HepG2 (cell line): Measurements from ENCODE around the gene PFKP. TPM values are rescaled to one million over a fixed set of nuclear protein-coding genes. Genes with fewer than 3 reads are reported as not detected.

ENCODE experiments used
- ATAC-seq: fragments of 200-7000 bp; cut with Tn5 transposase; 3 replicates; pipeline ENCODE4 v1.9.1; 2020; ENCODE audit warnings: mild to moderate bottlenecking, moderate library complexity
- BruUV-seq: library from RNA; stranded (reverse); fragments of 400-500 nt; replicated peaks from 2 replicates; lab custom pipeline; 2021; lab: Mats Ljungman, UMichigan
- CTCF ChIA-PET: fragments of 300-600 bp; formaldehyde crosslinking; extraction: SDS; loops from one replicate; lab custom pipeline; 2021; ENCODE audit warnings: low total read pairs, inconsistent platforms, low intra/inter-chr PET ratio; lab: Yijun Ruan, JAX
- POLR2A ChIA-PET: fragments of 350-600 bp; sonication (Branson Sonifier 250); formaldehyde crosslinking; loops from one replicate; lab custom pipeline; 2020; ENCODE audit warnings: antibody characterized with exemption, inconsistent platforms; lab: Yijun Ruan, JAX
- DNase-seq: peaks from one replicate; pipeline ENCODE4 v3.0.0-alpha.2; 2015; ENCODE audit warnings: low spot score
- FAIRE-seq: peaks from 3 replicates; lab custom pipeline; 2011; peaks lifted over from hg19 to GRCh38; lab: Jason Lieb, UNC
- H2AFZ ChIP-seq: one replicate; pipeline ENCODE4 v1.6.1; 2011; ENCODE audit warnings: low read length, inconsistent platforms
- H3K27ac ChIP-seq: fragments of 300-600 bp; 3 replicates; pipeline ENCODE4 v1.8.0; 2011; ENCODE audit warnings: mixed run types, mild to moderate bottlenecking, mixed read lengths, low read length, inconsistent platforms; ENCODE audit not compliant: insufficient read depth; ENCODE audit errors: extremely low read length
- H3K27me3 ChIP-seq, 2 experiments: fragments of 200-600 bp in 1 of 2; 2 replicates in 1 of 2; 3 replicates in 1 of 2; pipeline versions ENCODE4 v1.6.0 to v1.8.0; 2011; ENCODE audit warnings: low read length in 2 of 2, mild to moderate bottlenecking in 2 of 2, moderate library complexity in 2 of 2, inconsistent platforms in 1 of 2; ENCODE audit not compliant: insufficient read depth in 2 of 2, control insufficient read depth in 1 of 2
- H3K36me3 ChIP-seq, 2 experiments: fragments of 200-600 bp in 1 of 2; replicated peaks in 1 of 2; 2 replicates in 1 of 2; 3 replicates in 1 of 2; pipeline versions ENCODE4 v1.5.1 to v1.8.0; 2011; ENCODE audit warnings: low read length in 2 of 2, inconsistent platforms in 1 of 2; ENCODE audit not compliant: insufficient read depth in 2 of 2, control insufficient read depth in 1 of 2
- H3K4me1 ChIP-seq: 2 replicates; pipeline ENCODE4 v1.5.1; 2012; ENCODE audit warnings: low read length, inconsistent platforms; ENCODE audit not compliant: insufficient read depth
- H3K4me2 ChIP-seq: 2 replicates; pipeline ENCODE4 v1.6.0; 2011; ENCODE audit warnings: low read depth, low read length, inconsistent platforms
- H3K4me3 ChIP-seq, 3 experiments: fragments of 200-600 bp in 1 of 3; sonication (generic), shearing (Covaris generic) in 1 of 3; replicated peaks in 1 of 3; 2 replicates each; pipeline ENCODE4 v1.5.1; 2011 to 2016; ENCODE audit warnings: low read length in 3 of 3, inconsistent platforms in 2 of 3, low read depth in 2 of 3, mild to moderate bottlenecking in 2 of 3, control low read depth in 1 of 3, mixed read lengths in 1 of 3; ENCODE audit not compliant: insufficient read depth in 1 of 3
- H3K79me2 ChIP-seq: one replicate; pipeline ENCODE4 v1.6.1; 2011; ENCODE audit warnings: low read length, inconsistent platforms; ENCODE audit not compliant: insufficient read depth
- H3K9ac ChIP-seq: 2 replicates; pipeline ENCODE4 v1.6.0; 2011; ENCODE audit warnings: mild to moderate bottlenecking, low read depth, low read length, inconsistent platforms; ENCODE audit not compliant: insufficient read depth
- H3K9me3 ChIP-seq: 2 replicates; pipeline ENCODE4 v1.5.1; 2012; ENCODE audit warnings: mild to moderate bottlenecking, low read length
- H4K20me1 ChIP-seq: 2 replicates; pipeline ENCODE4 v1.6.0; 2011; ENCODE audit warnings: inconsistent platforms, mild to moderate bottlenecking, low read length, moderate library complexity; ENCODE audit not compliant: insufficient read depth
- CENPT ChIP-seq: sonication (generic); formaldehyde crosslinking; IDR thresholded peaks from 2 replicates; pipeline ENCODE4 v1.8.0; 2022; ENCODE audit warnings: low read depth, mild to moderate bottlenecking, moderate library complexity, missing genetic modification reagents
- GPBP1L1 ChIP-seq: sonication (generic); formaldehyde crosslinking; IDR thresholded peaks from 2 replicates; pipeline ENCODE4 v1.5.0; 2020; ENCODE audit warnings: mild to moderate bottlenecking, missing genetic modification reagents
- ISX ChIP-seq: sonication (generic); formaldehyde crosslinking; conservative IDR thresholded peaks from 2 replicates; pipeline ENCODE4 v1.5.0; 2020; ENCODE audit warnings: missing genetic modification reagents
- MEF2D ChIP-seq: sonication (generic); formaldehyde crosslinking; IDR thresholded peaks from 2 replicates; pipeline ENCODE4 v1.5.1; 2020; ENCODE audit warnings: mild to moderate bottlenecking, missing genetic modification reagents
- NCOA1 ChIP-seq: sonication (generic); formaldehyde crosslinking; IDR thresholded peaks from 2 replicates; pipeline ENCODE4 v1.9.0; 2021; ENCODE audit warnings: missing genetic modification reagents
- SATB2 ChIP-seq: sonication (generic); formaldehyde crosslinking; IDR thresholded peaks from 2 replicates; pipeline ENCODE4 v1.5.0; 2020; ENCODE audit warnings: missing genetic modification reagents
- TBX2 ChIP-seq: sonication (generic); formaldehyde crosslinking; IDR thresholded peaks from 2 replicates; pipeline ENCODE4 v1.5.0; 2020; ENCODE audit warnings: missing genetic modification reagents, mild to moderate bottlenecking, borderline replicate concordance
- ZFAT ChIP-seq: sonication (generic); formaldehyde crosslinking; conservative IDR thresholded peaks from 2 replicates; pipeline ENCODE4 v1.8.1; 2023; ENCODE audit warnings: missing genetic modification reagents, inconsistent platforms
- ZMYM2 ChIP-seq: sonication (generic); formaldehyde crosslinking; IDR thresholded peaks from 2 replicates; pipeline ENCODE4 v1.8.0; 2022; ENCODE audit warnings: mild to moderate bottlenecking, missing genetic modification reagents
- ZNF264 ChIP-seq: sonication (generic); formaldehyde crosslinking; IDR thresholded peaks from 2 replicates; pipeline ENCODE4 v1.4.0; 2020; ENCODE audit warnings: missing genetic modification reagents
- ZNF30 ChIP-seq: sonication (generic); formaldehyde crosslinking; IDR thresholded peaks from 2 replicates; pipeline ENCODE4 v1.5.0; 2020; ENCODE audit warnings: mild to moderate bottlenecking, missing genetic modification reagents
- ZNF354B ChIP-seq: sonication (generic); formaldehyde crosslinking; IDR thresholded peaks from 2 replicates; pipeline ENCODE4 v1.8.0; 2022; ENCODE audit warnings: mild to moderate bottlenecking, missing genetic modification reagents
- ZNF550 ChIP-seq: sonication (generic); formaldehyde crosslinking; IDR thresholded peaks from 2 replicates; pipeline ENCODE4 v1.4.0; 2020; ENCODE audit warnings: mild to moderate bottlenecking, missing genetic modification reagents, borderline replicate concordance
- ZNF737 ChIP-seq: sonication (generic); formaldehyde crosslinking; IDR thresholded peaks from 2 replicates; pipeline ENCODE4 v1.5.0; 2020; ENCODE audit warnings: missing genetic modification reagents, mild to moderate bottlenecking, borderline replicate concordance
- ZNF841 ChIP-seq: sonication (generic); formaldehyde crosslinking; IDR thresholded peaks from 2 replicates; pipeline ENCODE4 v1.8.1; 2023; ENCODE audit warnings: missing genetic modification reagents, borderline replicate concordance
- WGBS: methylation state at CpG from one replicate; pipeline ENCODE4 v1.1.6; 2017; ENCODE audit warnings: low lambda C conversion rate; 5-methylcytosine and 5-hydroxymethylcytosine counted together
- in situ Hi-C: cut with HindIII; loops from 2 replicates; pipeline ENCODE4 v1.10.0; 2017; ENCODE audit warnings: low pct_unique_long_range_greater_than_20kb; ENCODE audit not compliant: extremely low pct_ligation_motif_present
- intact Hi-C: fragments of 100-400 bp; cut with micrococcal nuclease; formaldehyde crosslinking; loops from one replicate; pipeline ENCODE4 v1.10.0; 2022; ENCODE audit not compliant: unreplicated experiment
- polyA plus RNA-seq, 8 experiments: library from polyadenylated mRNA; depleted of rRNA in 3 of 8; stranded (reverse) in 7 of 8; unstranded in 1 of 8; fragments of >200 nt; fragmentation: Illumina TruSeq in 4 of 8; extraction: Trizol in 4 of 8; gene quantifications; 2 replicates each; pipeline versions ENCODE4 v1.2.1 to v1.2.3, GENCODE V29; 2011 to 2016; ENCODE audit warnings: low read depth in 4 of 8, missing spikeins in 1 of 8, mixed read lengths in 1 of 8; ENCODE audit not compliant: insufficient read depth in 1 of 8
- total RNA-seq, 5 experiments: library from RNA; depleted of rRNA; stranded (reverse); fragments of >200 nt; fragmentation: Illumina TruSeq; extraction: Trizol; gene quantifications; 2 replicates each; pipeline ENCODE4 v1.2.3, GENCODE V29; 2016; ENCODE audit warnings: low read depth in 1 of 5
- TF ChIP-seq, protein P1 (sequence below): sonication (generic); formaldehyde crosslinking; IDR thresholded peaks from 2 replicates; pipeline ENCODE4 v1.4.0; 2020; ENCODE audit warnings: missing genetic modification reagents
- TF ChIP-seq, protein P2 (sequence below): sonication (generic); formaldehyde crosslinking; IDR thresholded peaks from 2 replicates; pipeline ENCODE4 v1.8.0; 2022; ENCODE audit warnings: mild to moderate bottlenecking, missing genetic modification reagents

PFKP gene
- total and polyA plus RNA-seq, 2 of the 13 experiments (the other 11 are each of a cell fraction or from before 2014, with no cell fraction given): 0.80 to 2.4 TPM

DNA sequence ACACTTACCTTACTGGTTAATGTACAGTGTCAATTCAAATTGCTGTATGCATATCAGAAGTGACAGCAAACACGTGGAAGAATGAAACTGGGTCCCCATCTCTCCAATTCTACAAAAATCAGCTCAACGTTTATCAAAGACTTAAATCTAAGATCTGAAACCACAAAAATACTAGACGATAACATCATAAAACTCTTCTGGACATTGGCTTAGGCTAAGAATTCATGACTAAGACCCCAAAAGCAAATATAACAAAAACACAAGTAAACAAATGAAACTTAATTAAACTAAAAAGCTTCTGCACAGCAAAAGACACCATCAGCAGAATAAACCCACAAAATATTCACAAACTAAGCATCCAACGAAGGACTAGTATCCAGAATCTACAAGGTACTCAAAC, 35.9 kb upstream of the PFKP start:
- Histone ChIP-seq H3K4me2 (no peak overlapping the region), H3K4me1 (no peaks in the 10 kb centered on the region), H3K36me3 (no peaks in the 10 kb centered on the region), H3K4me3 (no peak overlapping the region), H3K9me3 (no peaks in the 10 kb centered on the region), H3K27ac (no peak overlapping the region), H3K79me2 (no peaks in the 10 kb centered on the region), H3K9ac (no peak overlapping the region), H2AFZ (no peak overlapping the region), H4K20me1 (no peaks in the 10 kb centered on the region), H3K27me3 (peaks cover 0 to 13% of the 10 kb centered on the region in 2 experiments; a peak in 2 of 5 replicates)
- no peak for ATAC-seq
- TF ChIP-seq CENPT (CRISPR knock-in tag): no peak
- no peak for TF ChIP-seq ZMYM2 (CRISPR knock-in tag)
- TF ChIP-seq ZNF30 (CRISPR knock-in tag): no peak
- TF ChIP-seq ZNF264: no peak
- WGBS: 2% methylated on average over 4 of the region's 4 CpGs
- ChIA-PET POLR2A (no interaction called here), CTCF (no interaction called here)
- intact Hi-C loops: no loop called here
- no peak for FAIRE-seq
- in situ Hi-C loops: no loop called here
- BruUV-seq: no TSS peak
- DNase-seq: no peak

- in situ Hi-C loops (no loop called here), intact Hi-C loops (no loop called here)
- DNase-seq (no peak), FAIRE-seq (no peak), ATAC-seq (no peak)
- no peak overlapping the region for H2AFZ ChIP-seq
- H3K9me3 ChIP-seq: no peaks in the 10 kb centered on the region
- no peak overlapping the region for H3K9ac ChIP-seq
- no peak overlapping the region for H3K4me2 ChIP-seq
- no peaks in the 10 kb centered on the region for H3K79me2 ChIP-seq
- H3K4me3 ChIP-seq: no peak overlapping the region
- H4K20me1 ChIP-seq: no peaks in the 10 kb centered on the region
- CTCF ChIA-PET: no interaction called here
- H3K36me3 ChIP-seq: no peaks in the 10 kb centered on the region
- 17% methylated on average over 5 of the region's 5 CpGs for WGBS
- peaks cover 0 to 5% of the 10 kb centered on the region in 2 experiments; a peak in 2 of 5 replicates for H3K27me3 ChIP-seq
- POLR2A ChIA-PET: no interaction called here
- H3K4me1 ChIP-seq: no peaks in the 10 kb centered on the region
- no peak overlapping the region for H3K27ac ChIP-seq
- no TSS peak for BruUV-seq
- TF ChIP-seq NCOA1 (no peak), ZNF354B (CRISPR knock-in tag) (no peak), GPBP1L1 (no peak), ISX (no peak), ZNF841 (CRISPR knock-in tag) (no peak), SATB2 (CRISPR knock-in tag) (no peak), ZNF550 (CRISPR knock-in tag) (no peak), TBX2 (CRISPR knock-in tag) (no peak), ZFAT (CRISPR knock-in tag) (no peak), ZNF737 (CRISPR knock-in tag) (no peak), MEF2D (no peak)
- TF ChIP-seq, protein P1, sequence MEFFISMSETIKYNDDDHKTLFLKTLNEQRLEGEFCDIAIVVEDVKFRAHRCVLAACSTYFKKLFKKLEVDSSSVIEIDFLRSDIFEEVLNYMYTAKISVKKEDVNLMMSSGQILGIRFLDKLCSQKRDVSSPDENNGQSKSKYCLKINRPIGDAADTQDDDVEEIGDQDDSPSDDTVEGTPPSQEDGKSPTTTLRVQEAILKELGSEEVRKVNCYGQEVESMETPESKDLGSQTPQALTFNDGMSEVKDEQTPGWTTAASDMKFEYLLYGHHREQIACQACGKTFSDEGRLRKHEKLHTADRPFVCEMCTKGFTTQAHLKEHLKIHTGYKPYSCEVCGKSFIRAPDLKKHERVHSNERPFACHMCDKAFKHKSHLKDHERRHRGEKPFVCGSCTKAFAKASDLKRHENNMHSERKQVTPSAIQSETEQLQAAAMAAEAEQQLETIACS (CRISPR knock-in tag): no peak
- TF ChIP-seq, protein P2, sequence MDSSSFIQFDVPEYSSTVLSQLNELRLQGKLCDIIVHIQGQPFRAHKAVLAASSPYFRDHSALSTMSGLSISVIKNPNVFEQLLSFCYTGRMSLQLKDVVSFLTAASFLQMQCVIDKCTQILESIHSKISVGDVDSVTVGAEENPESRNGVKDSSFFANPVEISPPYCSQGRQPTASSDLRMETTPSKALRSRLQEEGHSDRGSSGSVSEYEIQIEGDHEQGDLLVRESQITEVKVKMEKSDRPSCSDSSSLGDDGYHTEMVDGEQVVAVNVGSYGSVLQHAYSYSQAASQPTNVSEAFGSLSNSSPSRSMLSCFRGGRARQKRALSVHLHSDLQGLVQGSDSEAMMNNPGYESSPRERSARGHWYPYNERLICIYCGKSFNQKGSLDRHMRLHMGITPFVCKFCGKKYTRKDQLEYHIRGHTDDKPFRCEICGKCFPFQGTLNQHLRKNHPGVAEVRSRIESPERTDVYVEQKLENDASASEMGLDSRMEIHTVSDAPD: no peak
These were observed 33.4 kb upstream of the PFKP start for GRCh38 chr10:3033925-3034324.
